ENCODE results near the gene TUBB8. TPM values are rescaled to one million over a fixed set of nuclear protein-coding genes. Genes with fewer than 3 reads are reported as not detected.

TUBB8 gene
- polyA plus RNA-seq, 3 donors: 0.43 TPM; not detected in 2

DNA sequence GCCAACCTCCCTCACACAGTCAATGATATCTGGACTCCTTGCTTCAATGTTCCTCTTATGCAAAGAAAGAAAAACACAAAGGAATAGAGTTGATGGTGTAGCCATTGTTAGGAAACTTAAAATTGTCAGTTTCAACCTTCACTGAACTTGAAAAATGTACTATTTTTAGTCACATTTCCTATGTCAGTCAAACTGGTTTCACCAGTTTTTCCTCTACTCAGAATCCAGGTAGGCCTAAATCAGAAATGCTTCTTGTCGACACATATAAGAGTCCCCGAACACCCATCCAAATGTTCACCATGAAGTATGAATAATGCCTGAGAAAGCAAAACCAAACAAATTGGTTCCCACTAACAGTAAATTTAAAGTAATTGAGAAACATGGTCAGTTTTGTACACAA, 43.8 kb upstream of the TUBB8 start:
- no peak overlapping the region for H3K4me3 Mint-ChIP-seq
- Histone ChIP-seq H4K20me1 (ENCODE audit: insufficient read depth, low read length) (no peaks in the 10 kb centered on the region), H3K27me3 (ENCODE audit: control insufficient read depth in 2 of 2, insufficient read depth in 2 of 2, low read length in 2 of 2) (no peaks in the 10 kb centered on the region), H3K9me3 (replicated peaks in 1 of 2; ENCODE audit: control insufficient read depth in 1 of 2, insufficient read depth in 1 of 2, low read length in 2 of 2) (peaks cover 20 to 25% of the 10 kb centered on the region in 2 donors), H3K27ac (ENCODE audit: low read depth in 1 of 2, low read length in 2 of 2) (no peak overlapping the region), H3K9ac (ENCODE audit: insufficient read depth, low read length, poor library complexity, severe bottlenecking) (no peak overlapping the region), H3K4me2 (replicated peaks; ENCODE audit: extremely low read depth, low read length, poor library complexity, severe bottlenecking) (no peak overlapping the region), H3K36me3 (replicated peaks in 1 of 2; ENCODE audit: control insufficient read depth in 1 of 2, insufficient read depth in 2 of 2, low read length in 2 of 2) (no peaks in the 10 kb centered on the region), H3K79me2 (ENCODE audit: insufficient read depth, low read length) (no peaks in the 10 kb centered on the region), H2AFZ (ENCODE audit: insufficient read depth, low read depth, low read length, poor library complexity, severe bottlenecking) (no peak overlapping the region), H3K4me1 (ENCODE audit: control insufficient read depth in 1 of 2, insufficient read depth in 2 of 2, low read length in 2 of 2) (no peaks in the 10 kb centered on the region), H3K4me3 (replicated peaks in 1 of 3; ENCODE audit: low read depth in 2 of 3, low read length in 3 of 3) (no peak overlapping the region)
- TF ChIP-seq, protein P1, sequence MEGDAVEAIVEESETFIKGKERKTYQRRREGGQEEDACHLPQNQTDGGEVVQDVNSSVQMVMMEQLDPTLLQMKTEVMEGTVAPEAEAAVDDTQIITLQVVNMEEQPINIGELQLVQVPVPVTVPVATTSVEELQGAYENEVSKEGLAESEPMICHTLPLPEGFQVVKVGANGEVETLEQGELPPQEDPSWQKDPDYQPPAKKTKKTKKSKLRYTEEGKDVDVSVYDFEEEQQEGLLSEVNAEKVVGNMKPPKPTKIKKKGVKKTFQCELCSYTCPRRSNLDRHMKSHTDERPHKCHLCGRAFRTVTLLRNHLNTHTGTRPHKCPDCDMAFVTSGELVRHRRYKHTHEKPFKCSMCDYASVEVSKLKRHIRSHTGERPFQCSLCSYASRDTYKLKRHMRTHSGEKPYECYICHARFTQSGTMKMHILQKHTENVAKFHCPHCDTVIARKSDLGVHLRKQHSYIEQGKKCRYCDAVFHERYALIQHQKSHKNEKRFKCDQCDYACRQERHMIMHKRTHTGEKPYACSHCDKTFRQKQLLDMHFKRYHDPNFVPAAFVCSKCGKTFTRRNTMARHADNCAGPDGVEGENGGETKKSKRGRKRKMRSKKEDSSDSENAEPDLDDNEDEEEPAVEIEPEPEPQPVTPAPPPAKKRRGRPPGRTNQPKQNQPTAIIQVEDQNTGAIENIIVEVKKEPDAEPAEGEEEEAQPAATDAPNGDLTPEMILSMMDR (IDR thresholded peaks at IDR 0.05): no peak
- H3K9me3 Mint-ChIP-seq: peaks cover 8 to 29% (median 20%) of the 10 kb centered on the region in 7 donors
- no peak overlapping the region for H3K27ac Mint-ChIP-seq
- intact Hi-C loops (cut with micrococcal nuclease): no loop called here
- no peak for DNase-seq
- no peaks in the 10 kb centered on the region for H3K4me1 Mint-ChIP-seq
- no peaks in the 10 kb centered on the region for H3K36me3 Mint-ChIP-seq
- peaks cover 0 to 3% (median 3%) of the 10 kb centered on the region in 3 donors for H3K27me3 Mint-ChIP-seq (ENCODE audit: low read depth in 3 of 3)
- WGBS (ENCODE audit: insufficient coverage): no CpG with 5 or more reads among the region's 2 CpGs

DNA sequence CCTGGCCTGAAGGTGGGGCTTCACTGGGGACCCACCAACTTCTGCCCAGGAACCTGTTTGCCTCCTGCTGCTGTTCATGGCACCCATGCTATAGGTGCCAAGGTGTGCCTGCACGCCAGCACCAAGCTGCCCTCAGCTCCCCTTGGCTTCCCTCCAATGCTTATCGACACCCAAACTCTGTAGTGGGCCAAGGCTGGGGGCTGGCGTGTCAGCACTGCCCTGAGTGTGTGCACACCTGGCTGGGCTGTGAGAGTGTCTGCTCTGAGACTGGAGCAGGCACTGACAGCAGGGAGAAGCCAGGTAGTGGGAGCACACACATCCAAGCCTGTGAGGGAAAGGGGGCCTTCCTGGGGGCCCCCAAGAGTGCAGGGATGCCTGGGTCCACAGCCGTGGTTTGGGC, 43.1 kb upstream of the TUBB8 start:
- Histone ChIP-seq H3K4me3 (replicated peaks in 1 of 3; ENCODE audit: low read depth in 2 of 3, low read length in 3 of 3) (no peak overlapping the region), H3K9ac (ENCODE audit: insufficient read depth, low read length, poor library complexity, severe bottlenecking) (no peak overlapping the region), H2AFZ (ENCODE audit: insufficient read depth, low read depth, low read length, poor library complexity, severe bottlenecking) (no peak overlapping the region), H4K20me1 (ENCODE audit: insufficient read depth, low read length) (no peaks in the 10 kb centered on the region), H3K79me2 (ENCODE audit: insufficient read depth, low read length) (no peaks in the 10 kb centered on the region), H3K4me2 (replicated peaks; ENCODE audit: extremely low read depth, low read length, poor library complexity, severe bottlenecking) (no peak overlapping the region), H3K4me1 (ENCODE audit: control insufficient read depth in 1 of 2, insufficient read depth in 2 of 2, low read length in 2 of 2) (no peaks in the 10 kb centered on the region), H3K9me3 (replicated peaks in 1 of 2; ENCODE audit: control insufficient read depth in 1 of 2, insufficient read depth in 1 of 2, low read length in 2 of 2) (peaks cover 17 to 20% of the 10 kb centered on the region in 2 donors), H3K27ac (ENCODE audit: low read depth in 1 of 2, low read length in 2 of 2) (no peak overlapping the region), H3K27me3 (ENCODE audit: control insufficient read depth in 2 of 2, insufficient read depth in 2 of 2, low read length in 2 of 2) (no peaks in the 10 kb centered on the region), H3K36me3 (replicated peaks in 1 of 2; ENCODE audit: control insufficient read depth in 1 of 2, insufficient read depth in 2 of 2, low read length in 2 of 2) (no peaks in the 10 kb centered on the region)
- no peaks in the 10 kb centered on the region for H3K4me1 Mint-ChIP-seq
- H3K27ac Mint-ChIP-seq: no peak overlapping the region
- H3K9me3 Mint-ChIP-seq: peaks cover 8 to 24% (median 15%) of the 10 kb centered on the region in 7 donors
- no peak for DNase-seq
- TF ChIP-seq, protein P1 (IDR thresholded peaks at IDR 0.05): no peak
- H3K36me3 Mint-ChIP-seq: no peaks in the 10 kb centered on the region
- intact Hi-C loops (cut with micrococcal nuclease): no loop called here
- H3K27me3 Mint-ChIP-seq (ENCODE audit: low read depth in 3 of 3): peaks cover 0 to 7% (median 3%) of the 10 kb centered on the region in 3 donors
- no peak overlapping the region for H3K4me3 Mint-ChIP-seq
- 97% methylated on average over 3 of the region's 4 CpGs for WGBS (ENCODE audit: insufficient coverage)
